Neural cell (in vitro differentiated cells): Measurements from ENCODE around the gene LRP1. TPM values are rescaled to one million over a fixed set of nuclear protein-coding genes. Genes with fewer than 3 reads are reported as not detected.

Source experiments
- H2AFZ ChIP-seq: fragments of 200-600, 300-800 bp; sonication (generic), shearing (Covaris generic); 2 replicates; pipeline ENCODE4 v1.6.0; 2014; ENCODE audit warnings: low read depth, mild to moderate bottlenecking, antibody characterized with exemption, low read length, moderate library complexity
- H3F3A ChIP-seq: fragments of 200-600 bp; shearing (Covaris generic); 2 replicates; pipeline ENCODE4 v1.6.1; 2016; ENCODE audit warnings: mild to moderate bottlenecking, moderate library complexity, mixed read lengths, antibody characterized with exemption, low read length; ENCODE audit not compliant: insufficient read depth, poor library complexity, severe bottlenecking
- H3K27ac ChIP-seq: fragments of 200-600, 300-800 bp; sonication (generic), shearing (Covaris generic); 2 replicates; pipeline ENCODE4 v1.5.1; 2014; ENCODE audit warnings: mild to moderate bottlenecking, low read length, moderate library complexity
- H3K27me3 ChIP-seq: fragments of 300-800, 200-600 bp; sonication (generic), shearing (Covaris generic); 2 replicates; pipeline ENCODE4 v1.6.0; 2014; ENCODE audit warnings: mild to moderate bottlenecking, low read depth, low read length, moderate library complexity; ENCODE audit not compliant: insufficient read depth
- H3K36me3 ChIP-seq: fragments of 300-800, 200-600 bp; sonication (generic), shearing (Covaris generic); 2 replicates; pipeline ENCODE4 v1.5.1; 2014; ENCODE audit warnings: mild to moderate bottlenecking, antibody characterized with exemption, low read length, moderate library complexity; ENCODE audit not compliant: insufficient read depth
- H3K4me2 ChIP-seq: fragments of 300-800, 200-600 bp; sonication (generic), shearing (Covaris generic); 2 replicates; pipeline ENCODE4 v1.6.0; 2014; ENCODE audit warnings: mild to moderate bottlenecking, low read length
- H3K4me3 ChIP-seq: fragments of 300-800, 200-600 bp; sonication (generic), shearing (Covaris generic); 2 replicates; pipeline ENCODE4 v1.5.1; 2014; ENCODE audit warnings: mild to moderate bottlenecking, low read length, moderate library complexity
- H3K79me2 ChIP-seq: fragments of 200-600 bp; shearing (Covaris generic); replicated peaks from 2 replicates; pipeline ENCODE4 v1.6.0; 2014; ENCODE audit warnings: mild to moderate bottlenecking, low read length, moderate library complexity; ENCODE audit not compliant: insufficient read depth
- H3K9ac ChIP-seq: fragments of 300-800, 200-600 bp; sonication (generic), shearing (Covaris generic); 2 replicates; pipeline ENCODE4 v1.6.1; 2016; ENCODE audit warnings: mild to moderate bottlenecking, low read length, mixed read lengths
- H3K9me2 ChIP-seq: fragments of 200-600 bp; shearing (Covaris generic); 2 replicates; pipeline ENCODE4 v1.6.1; 2016; ENCODE audit warnings: mild to moderate bottlenecking, low read length, mixed read lengths; ENCODE audit not compliant: insufficient read depth
- H3K9me3 ChIP-seq: fragments of 200-600, 300-800 bp; sonication (generic), shearing (Covaris generic); 2 replicates; pipeline ENCODE4 v1.6.1; 2016; ENCODE audit warnings: mild to moderate bottlenecking, mixed run types, low read length, moderate library complexity, mixed read lengths
- H4K20me1 ChIP-seq: fragments of 200-600 bp; shearing (Covaris generic); 2 replicates; pipeline ENCODE4 v1.6.1; 2016; ENCODE audit warnings: mild to moderate bottlenecking, mixed run types; ENCODE audit not compliant: insufficient read depth
- EP300 ChIP-seq: fragments of 450-650 bp; conservative IDR thresholded peaks from 2 replicates; pipeline ENCODE4 v1.6.1; 2014; ENCODE audit warnings: antibody characterized with exemption, mild to moderate bottlenecking, moderate library complexity; ENCODE audit not compliant: poor library complexity, severe bottlenecking
- EZH2 ChIP-seq: fragments of 200-600, 300-800 bp; shearing (Covaris generic), sonication (generic); IDR thresholded peaks from 2 replicates; pipeline ENCODE4 v1.6.1; 2014; ENCODE audit warnings: antibody characterized with exemption, low read length, borderline replicate concordance, mild to moderate bottlenecking; ENCODE audit not compliant: insufficient read depth, poor library complexity, severe bottlenecking
- MXI1 ChIP-seq: fragments of 450-650 bp; conservative IDR thresholded peaks from 2 replicates; pipeline ENCODE4 v1.6.1; 2014; ENCODE audit warnings: antibody characterized with exemption, mild to moderate bottlenecking; ENCODE audit not compliant: poor library complexity, severe bottlenecking
- POLR2AphosphoS5 ChIP-seq: IDR thresholded peaks from 2 replicates; pipeline ENCODE4 v1.6.1; 2012
- RAD21 ChIP-seq: fragments of 450-650 bp; conservative IDR thresholded peaks from 2 replicates; pipeline ENCODE4 v1.6.1; 2014; ENCODE audit warnings: antibody characterized with exemption, mild to moderate bottlenecking, moderate library complexity
- SMC3 ChIP-seq: fragments of 450-650 bp; conservative IDR thresholded peaks from 2 replicates; pipeline ENCODE4 v1.6.1; 2014; ENCODE audit warnings: antibody characterized with exemption, mild to moderate bottlenecking, moderate library complexity; ENCODE audit not compliant: poor library complexity
- TAF1 ChIP-seq: IDR thresholded peaks from 2 replicates; pipeline ENCODE4 v1.6.1; 2012; ENCODE audit warnings: low read depth
- polyA plus RNA-seq: library from polyadenylated mRNA; depleted of rRNA; stranded (reverse); fragments of >200 nt; gene quantifications from 2 replicates; pipeline ENCODE4 v1.2.3, GENCODE V29; 2014
- TF ChIP-seq, protein P1 (sequence below): fragments of 450-650 bp; IDR thresholded peaks from 2 replicates; pipeline ENCODE4 v1.5.1; 2014; ENCODE audit warnings: antibody characterized with exemption, mild to moderate bottlenecking, moderate library complexity; ENCODE audit not compliant: poor library complexity, severe bottlenecking
- TF ChIP-seq, protein P2 (sequence below): IDR thresholded peaks from 2 replicates; pipeline ENCODE4 v1.6.1; 2012; ENCODE audit warnings: borderline replicate concordance

LRP1 gene
- polyA plus RNA-seq, 1 donor from 2014 or later, result 18.2 TPM

DNA sequence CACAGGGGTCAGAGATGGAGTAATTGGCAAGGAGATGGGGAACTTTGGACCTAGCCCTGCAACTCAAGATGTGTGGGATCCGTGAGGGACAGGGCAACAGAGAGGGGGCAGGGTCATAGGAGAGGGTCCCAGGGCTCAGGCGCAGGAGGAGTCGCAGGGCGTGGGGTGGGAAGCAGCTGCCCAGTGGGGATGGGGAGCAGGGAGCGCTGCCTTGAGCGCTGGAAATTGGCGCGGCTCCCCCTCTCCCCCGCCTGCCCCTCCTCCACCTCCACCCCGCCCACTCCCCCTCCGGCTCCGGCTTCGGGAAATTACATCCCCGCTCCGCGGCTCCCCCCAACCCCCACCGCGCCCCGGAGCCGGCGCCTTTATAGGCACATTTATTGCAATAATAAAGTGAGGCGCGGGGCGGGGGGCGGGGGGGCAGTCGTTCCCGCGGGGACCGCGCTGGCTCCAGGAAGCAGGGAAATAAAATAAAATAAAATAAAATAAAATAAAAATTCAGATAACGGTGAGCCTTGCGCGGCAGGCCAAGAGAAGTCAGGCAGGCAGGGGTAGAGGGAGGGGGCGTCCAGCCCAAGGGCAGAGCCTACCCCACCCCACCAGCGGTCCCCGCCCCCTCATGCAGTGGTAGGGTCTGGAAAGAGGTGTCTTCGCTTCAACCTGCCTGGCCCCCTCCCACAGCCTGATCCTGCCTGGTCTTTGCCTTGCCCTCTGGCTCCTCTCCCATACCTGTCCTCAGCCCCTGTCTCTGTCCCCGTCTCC is 91.9 kb downstream of the LRP1 start:
- H3K4me3 ChIP-seq, result peak overlapping the region; percentile 51
- H4K20me1 ChIP-seq, result no peaks in the 10 kb centered on the region
- no peak overlapping the region for H3K4me2 ChIP-seq
- H2AFZ ChIP-seq, result no peak overlapping the region
- H3F3A ChIP-seq, result no peaks in the 10 kb centered on the region
- TF ChIP-seq EP300 (no peak), EZH2 (no peak), RAD21 (no peak), SMC3 (no peak), TAF1 (no peak), MXI1 (no peak), POLR2AphosphoS5 (no peak)
- TF ChIP-seq, protein P1, sequence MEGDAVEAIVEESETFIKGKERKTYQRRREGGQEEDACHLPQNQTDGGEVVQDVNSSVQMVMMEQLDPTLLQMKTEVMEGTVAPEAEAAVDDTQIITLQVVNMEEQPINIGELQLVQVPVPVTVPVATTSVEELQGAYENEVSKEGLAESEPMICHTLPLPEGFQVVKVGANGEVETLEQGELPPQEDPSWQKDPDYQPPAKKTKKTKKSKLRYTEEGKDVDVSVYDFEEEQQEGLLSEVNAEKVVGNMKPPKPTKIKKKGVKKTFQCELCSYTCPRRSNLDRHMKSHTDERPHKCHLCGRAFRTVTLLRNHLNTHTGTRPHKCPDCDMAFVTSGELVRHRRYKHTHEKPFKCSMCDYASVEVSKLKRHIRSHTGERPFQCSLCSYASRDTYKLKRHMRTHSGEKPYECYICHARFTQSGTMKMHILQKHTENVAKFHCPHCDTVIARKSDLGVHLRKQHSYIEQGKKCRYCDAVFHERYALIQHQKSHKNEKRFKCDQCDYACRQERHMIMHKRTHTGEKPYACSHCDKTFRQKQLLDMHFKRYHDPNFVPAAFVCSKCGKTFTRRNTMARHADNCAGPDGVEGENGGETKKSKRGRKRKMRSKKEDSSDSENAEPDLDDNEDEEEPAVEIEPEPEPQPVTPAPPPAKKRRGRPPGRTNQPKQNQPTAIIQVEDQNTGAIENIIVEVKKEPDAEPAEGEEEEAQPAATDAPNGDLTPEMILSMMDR, result no peak
- TF ChIP-seq, protein P2, sequence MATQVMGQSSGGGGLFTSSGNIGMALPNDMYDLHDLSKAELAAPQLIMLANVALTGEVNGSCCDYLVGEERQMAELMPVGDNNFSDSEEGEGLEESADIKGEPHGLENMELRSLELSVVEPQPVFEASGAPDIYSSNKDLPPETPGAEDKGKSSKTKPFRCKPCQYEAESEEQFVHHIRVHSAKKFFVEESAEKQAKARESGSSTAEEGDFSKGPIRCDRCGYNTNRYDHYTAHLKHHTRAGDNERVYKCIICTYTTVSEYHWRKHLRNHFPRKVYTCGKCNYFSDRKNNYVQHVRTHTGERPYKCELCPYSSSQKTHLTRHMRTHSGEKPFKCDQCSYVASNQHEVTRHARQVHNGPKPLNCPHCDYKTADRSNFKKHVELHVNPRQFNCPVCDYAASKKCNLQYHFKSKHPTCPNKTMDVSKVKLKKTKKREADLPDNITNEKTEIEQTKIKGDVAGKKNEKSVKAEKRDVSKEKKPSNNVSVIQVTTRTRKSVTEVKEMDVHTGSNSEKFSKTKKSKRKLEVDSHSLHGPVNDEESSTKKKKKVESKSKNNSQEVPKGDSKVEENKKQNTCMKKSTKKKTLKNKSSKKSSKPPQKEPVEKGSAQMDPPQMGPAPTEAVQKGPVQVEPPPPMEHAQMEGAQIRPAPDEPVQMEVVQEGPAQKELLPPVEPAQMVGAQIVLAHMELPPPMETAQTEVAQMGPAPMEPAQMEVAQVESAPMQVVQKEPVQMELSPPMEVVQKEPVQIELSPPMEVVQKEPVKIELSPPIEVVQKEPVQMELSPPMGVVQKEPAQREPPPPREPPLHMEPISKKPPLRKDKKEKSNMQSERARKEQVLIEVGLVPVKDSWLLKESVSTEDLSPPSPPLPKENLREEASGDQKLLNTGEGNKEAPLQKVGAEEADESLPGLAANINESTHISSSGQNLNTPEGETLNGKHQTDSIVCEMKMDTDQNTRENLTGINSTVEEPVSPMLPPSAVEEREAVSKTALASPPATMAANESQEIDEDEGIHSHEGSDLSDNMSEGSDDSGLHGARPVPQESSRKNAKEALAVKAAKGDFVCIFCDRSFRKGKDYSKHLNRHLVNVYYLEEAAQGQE, result no peak
- H3K27me3 ChIP-seq, result peaks cover 98% of the 10 kb centered on the region
- H3K9me3 ChIP-seq, result no peaks in the 10 kb centered on the region
- no peaks in the 10 kb centered on the region for H3K36me3 ChIP-seq
- H3K79me2 ChIP-seq, result no peaks in the 10 kb centered on the region
- peak overlapping the region; percentile 5 for H3K9ac ChIP-seq
- H3K27ac ChIP-seq, result no peak overlapping the region
- H3K9me2 ChIP-seq, result no peaks in the 10 kb centered on the region

DNA sequence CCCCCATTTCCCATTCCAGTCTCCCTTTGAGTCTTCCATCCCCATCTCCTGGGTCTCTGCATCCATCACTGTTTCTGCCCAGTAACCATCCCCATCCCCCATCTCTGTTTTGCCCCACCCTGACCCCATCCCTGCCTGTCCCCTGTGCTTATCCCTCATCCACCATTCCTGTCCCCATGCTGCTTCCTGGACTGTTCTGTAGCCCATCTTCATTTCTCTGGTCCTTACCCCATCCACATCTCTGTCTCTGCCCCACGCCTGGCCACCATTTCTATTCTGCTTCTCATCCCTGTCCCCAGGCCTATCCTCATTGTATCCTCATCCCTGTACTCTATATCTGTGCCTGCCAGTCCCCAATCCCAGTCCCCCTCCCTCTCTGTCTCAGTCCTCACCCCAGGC is 92.5 kb downstream of the LRP1 start:
- Histone ChIP-seq H3K9ac (no peak overlapping the region), H3K79me2 (no peaks in the 10 kb centered on the region), H3K9me2 (no peaks in the 10 kb centered on the region), H3K36me3 (no peaks in the 10 kb centered on the region), H2AFZ (no peak overlapping the region), H4K20me1 (no peaks in the 10 kb centered on the region), H3K27me3 (peaks cover 98% of the 10 kb centered on the region), H3K4me3 (peak overlapping the region; percentile 51), H3K9me3 (no peaks in the 10 kb centered on the region), H3F3A (no peaks in the 10 kb centered on the region), H3K27ac (no peak overlapping the region), H3K4me2 (no peak overlapping the region)
- TF ChIP-seq POLR2AphosphoS5 (no peak), TAF1 (no peak), MXI1 (no peak), SMC3 (no peak), RAD21 (no peak), EP300 (no peak), EZH2 (no peak)
- TF ChIP-seq, protein P1, result no peak
- TF ChIP-seq, protein P2, result no peak
